HS-5 (cell line): ENCODE measurements around the gene SYT11.
"Not testable (repeated sequence)": the region's sequence is repeated elsewhere in the genome, so short reads cannot be mapped to it uniquely, and the experiment has no call there.

Source experiments
- DNase-seq: peaks from one replicate; pipeline ENCODE4 v3.0.0-alpha.2; 2012; ENCODE audit warnings: low read depth

Gene SYT11

DNA sequence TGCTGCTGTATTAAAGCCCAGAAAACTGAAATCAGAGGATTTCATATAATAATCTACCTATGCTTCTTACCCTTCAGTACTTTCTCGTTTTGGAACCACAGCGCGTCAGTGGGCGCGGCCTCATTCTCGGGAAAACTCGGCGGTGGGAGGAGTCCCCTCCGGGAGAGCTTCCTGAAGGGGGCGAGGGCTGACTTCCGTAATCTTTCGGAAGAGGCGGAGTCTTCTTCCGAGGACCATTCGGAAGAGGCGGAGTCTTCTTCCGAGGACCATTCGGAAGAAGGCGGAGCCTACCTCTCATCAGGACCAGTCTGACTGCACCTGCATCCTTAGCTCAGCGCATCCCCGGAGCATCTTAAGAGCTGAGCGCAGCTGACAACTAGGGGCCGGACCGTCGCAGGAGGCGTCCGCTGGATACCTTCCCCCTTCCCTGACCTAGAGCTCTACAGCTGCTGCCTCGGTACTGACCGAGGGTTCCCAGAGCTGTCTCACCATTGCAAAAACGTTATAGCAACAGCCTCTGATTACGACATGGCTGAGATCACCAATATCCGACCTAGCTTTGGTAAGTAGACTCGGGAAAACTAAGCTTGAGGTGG is at the start of gene SYT11:
Gene SYT11 (plus strand): TSS at position 334 of the 596 bp plus-strand sequence. CDS start 195 bp downstream, at position 529.
- DNase-seq: peak; percentile 82

DNA sequence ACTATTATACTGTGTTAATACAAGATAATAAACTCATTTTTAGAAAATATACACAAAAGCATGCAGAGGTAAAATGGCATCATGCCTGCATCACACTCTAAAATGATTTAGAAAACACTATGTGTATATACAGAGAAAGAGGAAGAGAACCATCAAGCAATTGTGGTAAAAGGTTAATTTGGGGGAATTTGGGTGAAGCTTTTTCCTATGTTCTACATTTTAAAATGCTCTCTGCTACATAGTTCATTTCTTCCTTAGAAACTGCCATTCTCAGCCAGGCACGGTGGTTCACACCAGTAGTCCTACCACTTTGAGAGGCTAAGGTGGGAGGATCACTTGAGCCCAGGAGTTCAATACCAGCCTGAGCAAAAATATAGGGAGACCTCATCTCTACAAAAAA is 46.5 kb upstream of the SYT11 start:
- no peak for DNase-seq

- DNase-seq: no peak
Observed at GRCh38 chr1:155813672-155814071, 45.7 kb upstream of the SYT11 start.

- DNase-seq: no peak
Observed at GRCh38 chr1:155816351-155816750, 43.0 kb upstream of the SYT11 start.

DNA sequence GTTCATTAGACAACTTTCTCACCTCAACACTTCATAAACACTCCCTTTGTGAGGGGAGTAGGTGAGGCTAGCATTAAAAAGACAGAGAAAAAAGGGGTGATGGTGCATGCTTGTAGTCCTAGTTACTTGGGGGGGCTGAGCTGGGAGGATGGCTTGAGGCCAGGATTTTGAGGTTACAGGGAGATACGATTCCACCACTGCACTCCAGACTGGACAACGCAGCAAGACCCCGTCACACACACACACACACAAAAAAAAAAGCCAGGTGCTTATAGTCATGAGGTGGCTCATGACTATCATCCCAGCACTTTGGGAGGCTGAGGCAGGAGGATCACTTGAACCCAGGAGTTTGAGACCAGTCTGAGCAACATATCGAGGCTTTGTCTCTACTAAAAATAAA is 31.9 kb upstream of the SYT11 start:
- no peak for DNase-seq

DNA sequence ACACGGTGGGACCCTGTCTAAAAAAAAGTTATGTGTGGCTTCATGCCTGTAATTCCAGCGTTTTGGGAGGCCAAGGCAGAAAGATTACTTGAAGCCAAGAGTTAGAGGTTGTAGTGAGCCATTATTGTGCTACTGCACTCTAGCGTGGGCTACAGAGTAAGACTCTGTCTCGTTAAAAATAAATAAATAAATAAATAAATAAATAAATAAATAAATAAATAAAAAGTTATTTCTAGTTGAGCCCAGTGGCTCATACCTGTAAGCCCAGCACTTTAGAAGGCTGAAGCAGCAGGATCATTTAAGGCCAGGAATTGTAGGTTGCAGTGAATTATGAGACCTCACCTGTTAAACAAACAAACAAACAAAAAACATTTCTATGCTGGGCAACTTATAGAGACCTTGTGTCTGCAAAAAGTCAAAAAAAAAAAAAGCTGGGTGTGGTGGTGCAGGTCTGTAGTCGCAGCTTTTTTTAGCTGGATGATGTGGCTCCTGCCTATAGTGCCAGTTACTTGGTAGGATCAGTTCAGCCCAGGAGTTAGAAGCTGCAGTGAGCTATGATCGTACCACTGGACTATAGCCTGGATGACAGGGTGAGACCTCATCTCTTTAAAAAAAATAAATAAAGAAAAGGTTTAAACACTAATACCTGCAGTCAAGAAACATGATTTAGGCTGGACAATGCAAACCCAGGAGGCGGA is 27.9 kb upstream of the SYT11 start:
- no peak for DNase-seq

DNA sequence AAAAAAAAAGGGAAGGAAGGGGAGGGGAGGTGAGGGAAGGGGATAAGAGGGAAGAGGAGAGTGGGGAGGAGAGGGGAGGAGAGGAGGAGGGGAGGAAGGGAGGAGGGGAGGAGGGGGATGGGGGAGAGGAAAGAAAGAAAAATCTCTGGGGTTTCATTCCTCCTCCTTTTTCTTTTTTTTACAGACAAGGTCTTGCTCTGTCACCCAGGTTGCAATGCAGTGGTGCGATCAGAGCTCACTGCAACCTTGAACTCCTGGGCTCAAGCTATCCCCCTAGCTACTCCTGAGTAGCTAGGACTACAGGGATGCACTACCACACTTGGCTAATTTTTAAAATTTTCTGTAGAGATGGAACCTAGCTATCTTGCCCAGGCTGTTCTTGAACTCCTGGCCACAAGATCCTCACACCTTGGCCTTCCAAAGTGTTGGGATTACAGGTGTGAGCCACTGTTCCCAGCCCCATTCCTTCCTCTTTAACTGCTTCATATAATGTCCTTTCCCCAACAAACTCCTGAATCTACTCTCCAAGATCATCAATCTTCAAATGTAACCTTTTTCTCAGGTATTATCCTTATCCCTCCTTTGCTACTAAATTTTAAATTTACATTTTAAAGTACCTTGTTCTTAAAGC is 25.6 kb upstream of the SYT11 start:
- no peak for DNase-seq

DNA sequence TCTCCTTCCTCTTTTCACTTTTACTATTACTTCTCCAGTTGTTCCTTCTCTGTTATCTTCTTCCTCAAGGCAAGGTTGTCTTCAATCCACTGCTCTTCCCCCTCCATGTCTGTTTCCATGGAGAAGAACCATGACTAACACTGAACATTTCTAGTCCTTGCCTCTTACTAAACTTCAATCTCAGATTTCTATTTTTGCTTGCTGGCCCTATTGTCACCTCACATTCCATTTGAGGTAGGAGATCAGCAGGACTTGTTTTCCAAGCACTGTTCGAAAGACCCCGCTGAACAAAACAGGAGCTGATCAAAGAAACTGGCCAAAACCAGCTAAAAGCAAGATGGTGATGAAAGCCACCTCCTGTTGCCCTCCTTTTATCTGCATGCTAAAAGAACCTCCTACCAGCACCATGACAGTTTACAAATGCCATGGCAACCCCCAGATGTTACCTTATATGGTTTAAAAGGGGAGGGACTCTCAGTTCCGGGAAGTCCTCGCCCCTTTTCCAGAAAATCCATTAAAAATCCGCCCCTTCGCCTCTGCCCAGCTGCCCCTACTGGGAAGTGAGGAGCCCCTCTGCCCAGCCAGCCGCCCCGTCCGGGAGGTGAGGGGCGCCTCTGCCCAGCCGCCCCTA is 25.0 kb upstream of the SYT11 start:
- no peak for DNase-seq

GRCh38 chr1:155834927-155835399 is 24.4 kb upstream of the SYT11 start:
- not testable (repeated sequence) for DNase-seq

DNA sequence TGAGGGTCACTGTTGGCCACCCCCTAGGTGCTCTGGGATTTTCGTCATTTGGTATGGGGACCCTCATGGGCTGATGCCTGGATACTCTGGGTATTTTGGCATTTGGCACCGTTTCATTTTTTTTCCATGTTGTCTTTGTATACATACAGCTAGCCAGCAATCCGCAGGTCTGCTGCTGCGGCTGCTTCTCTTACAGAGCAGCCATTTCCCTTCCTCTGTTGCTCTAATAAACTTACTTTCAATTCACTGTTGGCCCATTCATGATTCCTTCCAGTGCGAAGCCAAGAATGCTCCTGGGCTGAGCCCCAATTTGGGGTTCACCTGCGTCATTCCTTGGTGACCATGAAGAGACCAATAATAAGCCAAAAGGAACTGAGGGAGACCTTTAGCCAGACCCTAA is 23.8 kb upstream of the SYT11 start:
- DNase-seq: no peak

DNA sequence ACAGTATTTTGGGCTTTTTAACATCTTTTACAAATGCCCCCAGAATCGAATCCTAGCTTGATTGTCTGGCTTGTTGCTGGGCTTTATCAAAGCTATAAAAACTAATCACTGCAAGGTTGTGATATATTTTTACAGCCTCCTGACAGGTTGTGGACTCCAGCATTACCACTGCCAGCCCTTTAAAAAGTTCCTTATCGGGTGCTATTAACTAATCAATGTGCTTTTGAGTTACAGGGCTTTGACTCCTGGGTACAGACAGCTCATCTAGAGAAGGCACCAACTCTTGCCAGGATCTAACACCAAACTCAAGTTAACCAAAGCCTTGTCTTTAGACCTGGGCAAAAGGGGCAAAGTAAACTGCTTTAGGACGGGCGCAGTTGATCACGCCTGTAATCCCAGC is 19.0 kb upstream of the SYT11 start:
- DNase-seq: no peak

DNA sequence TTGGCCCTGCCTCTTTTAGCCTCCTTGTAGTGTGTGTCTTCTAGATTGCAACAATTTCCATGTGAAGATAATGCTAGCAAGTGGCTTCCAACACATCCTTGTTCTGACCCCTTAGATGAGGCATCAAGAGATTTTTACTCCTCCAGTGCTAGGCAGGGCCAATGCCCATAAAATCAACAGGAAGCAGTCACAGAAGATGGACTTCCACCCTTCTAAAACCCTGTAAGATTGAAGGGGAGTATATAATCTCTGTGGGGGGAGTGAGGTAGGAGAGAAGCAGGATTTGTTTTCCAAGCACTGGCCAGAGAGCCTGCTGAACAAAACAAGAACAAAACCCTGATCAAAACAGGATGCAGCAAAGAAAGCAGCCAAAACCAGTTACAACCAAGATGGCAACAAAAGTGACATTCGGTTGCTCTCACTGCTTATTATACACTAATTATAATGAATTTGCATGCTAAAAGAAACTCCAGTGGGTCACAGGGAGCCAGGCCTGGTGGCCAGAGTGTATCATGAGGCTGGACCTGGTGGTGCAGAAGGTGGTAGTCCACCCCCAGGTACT is 14.4 kb upstream of the SYT11 start:
- DNase-seq: no peak

DNA sequence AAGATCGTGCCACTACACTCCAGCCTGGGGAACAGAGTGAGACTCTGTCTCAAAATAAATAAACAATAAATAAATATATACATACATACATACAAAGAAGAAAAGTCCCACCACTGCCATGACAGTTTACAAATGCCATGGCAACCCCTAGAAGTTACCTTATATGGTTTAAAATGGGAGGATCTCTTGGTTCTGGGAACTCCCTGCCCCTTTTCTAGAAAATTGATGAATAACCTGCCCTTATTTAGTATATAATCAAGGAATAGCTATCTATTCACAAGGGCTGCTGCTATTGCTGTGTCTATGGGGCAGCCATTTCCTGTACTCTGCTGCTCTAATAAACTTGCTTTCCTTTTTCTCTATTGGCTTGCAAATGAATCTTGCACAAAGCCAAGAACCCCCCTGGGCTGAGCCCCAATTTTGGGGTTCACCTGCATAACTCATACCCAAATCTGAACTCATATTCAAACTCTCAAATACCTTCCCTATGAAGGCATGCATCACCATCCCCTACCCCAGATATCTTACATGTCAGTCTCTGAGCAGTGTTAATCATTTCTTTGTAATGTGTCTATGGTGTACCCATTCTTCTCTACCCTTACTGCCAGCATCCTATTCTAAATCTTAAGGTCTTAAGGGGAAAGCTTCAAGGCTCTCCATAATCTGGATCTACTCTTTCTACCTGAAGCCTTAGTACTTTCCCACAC is 11.4 kb upstream of the SYT11 start:
- no peak for DNase-seq

DNA sequence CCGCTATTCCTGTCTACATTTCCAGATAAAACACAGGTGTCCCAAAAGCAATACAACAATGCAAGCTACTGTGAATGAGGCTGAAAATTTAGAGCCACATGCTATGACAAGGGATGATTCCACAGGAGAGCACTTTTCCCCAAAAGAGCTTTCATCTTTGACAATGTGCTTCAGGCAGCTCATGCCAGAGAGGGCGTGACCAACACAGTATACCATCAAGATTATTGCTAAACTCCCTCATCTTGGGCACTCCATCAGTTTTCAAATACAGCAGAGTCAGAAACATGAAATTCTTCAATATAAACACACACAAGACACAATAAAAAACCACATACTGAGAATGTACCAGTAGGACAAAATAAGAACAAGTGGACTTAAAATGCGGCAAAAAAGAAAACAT is 9.0 kb upstream of the SYT11 start:
- DNase-seq: no peak

DNA sequence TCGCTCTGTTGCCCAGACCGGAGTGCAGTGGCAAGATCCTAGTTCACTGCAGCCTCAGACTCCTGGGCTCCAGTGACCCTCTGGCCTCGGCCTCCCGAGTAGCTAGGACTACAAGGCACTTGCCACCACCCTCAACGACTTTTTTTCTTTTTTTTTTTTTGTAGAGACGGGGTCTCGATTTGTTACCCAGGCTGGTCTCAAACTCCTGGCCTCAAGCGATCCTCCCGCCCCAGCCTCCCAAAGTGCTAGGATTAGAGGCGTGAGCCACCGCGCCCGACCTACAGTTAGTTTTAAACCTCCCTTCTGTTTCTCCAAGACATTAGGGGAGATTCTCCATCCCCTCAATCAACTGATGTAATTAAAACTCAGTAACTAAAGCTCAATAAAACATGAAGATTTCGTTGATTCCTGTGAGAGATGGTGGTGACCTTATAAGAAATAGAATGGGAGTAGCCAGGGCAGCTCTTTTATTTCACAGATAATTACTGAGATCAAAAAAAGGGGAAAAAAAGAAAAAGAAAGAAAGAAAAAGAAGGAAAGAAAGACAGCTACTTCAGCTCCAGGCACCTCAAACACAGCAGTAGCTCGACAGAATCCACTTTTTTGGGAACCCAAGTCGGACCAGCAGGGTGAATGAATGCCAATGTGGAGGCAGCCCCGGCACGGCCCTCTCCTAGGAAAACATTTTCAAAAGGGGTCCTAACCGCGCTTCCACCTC is 3.0 kb upstream of the SYT11 start:
- DNase-seq: no peak

GRCh38 chr1:155856975-155857930 is 2.1 kb upstream of the SYT11 start, which contains the start of gene GON4L:
GON4L (minus strand) TSS chr1:155857214; CDS start chr1:155853780, 3,434 bp downstream.
- DNase-seq: peak; percentile 78

DNA sequence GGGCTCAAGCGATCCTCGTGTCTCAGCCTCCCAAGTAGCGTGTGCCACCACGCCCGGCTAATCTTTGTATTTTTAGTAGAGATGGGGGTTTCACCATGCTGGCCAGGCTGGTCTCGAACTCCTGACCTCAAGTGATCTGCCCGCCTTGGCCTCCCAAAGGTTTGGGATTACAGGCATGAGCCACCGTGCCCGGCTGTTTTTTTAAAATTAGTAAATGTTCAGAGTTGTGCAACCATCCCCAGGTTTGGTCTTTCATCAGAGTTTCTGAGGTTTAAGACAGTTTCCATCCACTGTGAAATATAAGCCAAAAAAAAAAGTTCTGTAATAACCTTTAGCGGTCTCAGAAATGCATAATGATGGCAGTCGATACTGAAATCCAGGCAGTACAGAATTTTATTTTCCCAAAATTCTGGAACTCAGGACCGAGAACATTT is 550 bp upstream of the SYT11 start:
- peak; percentile 26 for DNase-seq

DNA sequence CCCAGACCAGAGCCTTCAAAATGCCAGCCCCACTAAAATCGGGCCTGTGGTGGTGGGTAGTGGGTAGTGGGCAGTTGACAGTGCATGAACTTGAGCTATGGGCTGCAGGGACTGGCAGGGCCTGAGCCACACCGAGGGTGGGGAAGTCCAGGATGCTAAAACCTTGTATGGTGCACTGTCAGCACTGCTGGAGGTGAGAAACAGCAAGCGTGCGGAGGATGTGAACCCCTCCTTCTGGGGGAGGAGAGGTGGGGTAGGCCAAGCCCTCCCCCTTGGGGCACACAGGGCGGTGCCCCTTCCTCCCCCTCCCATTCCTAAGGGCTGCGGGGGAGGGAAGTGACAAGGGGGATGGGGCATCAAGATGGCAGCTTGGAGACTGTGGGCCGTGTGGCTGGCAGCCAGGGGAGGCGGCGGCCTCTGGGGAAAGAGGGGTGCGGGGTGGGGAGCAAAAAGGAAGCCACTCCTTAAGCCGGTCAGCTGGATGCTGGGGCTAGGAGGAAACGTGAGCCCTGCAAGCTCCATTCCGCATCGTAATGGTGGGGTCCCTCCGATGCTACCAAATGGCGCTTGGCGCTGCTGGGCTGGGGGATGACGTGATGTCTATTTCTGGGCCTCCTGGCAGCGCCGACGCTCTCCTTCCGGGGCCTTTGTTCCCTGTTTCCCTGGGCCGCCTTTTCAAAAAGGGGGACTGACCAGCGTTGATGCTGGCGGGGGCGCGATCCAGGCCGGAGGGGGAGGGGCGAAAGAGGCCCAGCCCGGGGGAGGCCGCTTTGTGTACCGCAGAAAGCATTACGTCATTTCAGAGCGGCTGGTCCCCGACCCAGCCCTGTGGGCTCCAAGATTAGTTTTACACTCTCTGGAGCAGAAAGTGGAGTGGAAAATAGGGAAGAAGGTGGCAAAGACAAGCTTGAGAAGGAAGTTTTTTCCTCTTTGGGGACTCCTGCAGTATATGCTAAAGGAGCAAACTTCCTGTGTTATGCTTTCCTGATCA is 809 bp downstream of the SYT11 start:
- no peak for DNase-seq
